ENCODE results near the gene LTBP2. TPM values are rescaled to one million over a fixed set of nuclear protein-coding genes. Genes with fewer than 3 reads are reported as not detected.

Gene LTBP2
- total and polyA plus RNA-seq, 2 of the 8 experiments (the other 6 are each of a cell fraction or from before 2014, with no cell fraction given) = 0.48 to 0.89 TPM

DNA sequence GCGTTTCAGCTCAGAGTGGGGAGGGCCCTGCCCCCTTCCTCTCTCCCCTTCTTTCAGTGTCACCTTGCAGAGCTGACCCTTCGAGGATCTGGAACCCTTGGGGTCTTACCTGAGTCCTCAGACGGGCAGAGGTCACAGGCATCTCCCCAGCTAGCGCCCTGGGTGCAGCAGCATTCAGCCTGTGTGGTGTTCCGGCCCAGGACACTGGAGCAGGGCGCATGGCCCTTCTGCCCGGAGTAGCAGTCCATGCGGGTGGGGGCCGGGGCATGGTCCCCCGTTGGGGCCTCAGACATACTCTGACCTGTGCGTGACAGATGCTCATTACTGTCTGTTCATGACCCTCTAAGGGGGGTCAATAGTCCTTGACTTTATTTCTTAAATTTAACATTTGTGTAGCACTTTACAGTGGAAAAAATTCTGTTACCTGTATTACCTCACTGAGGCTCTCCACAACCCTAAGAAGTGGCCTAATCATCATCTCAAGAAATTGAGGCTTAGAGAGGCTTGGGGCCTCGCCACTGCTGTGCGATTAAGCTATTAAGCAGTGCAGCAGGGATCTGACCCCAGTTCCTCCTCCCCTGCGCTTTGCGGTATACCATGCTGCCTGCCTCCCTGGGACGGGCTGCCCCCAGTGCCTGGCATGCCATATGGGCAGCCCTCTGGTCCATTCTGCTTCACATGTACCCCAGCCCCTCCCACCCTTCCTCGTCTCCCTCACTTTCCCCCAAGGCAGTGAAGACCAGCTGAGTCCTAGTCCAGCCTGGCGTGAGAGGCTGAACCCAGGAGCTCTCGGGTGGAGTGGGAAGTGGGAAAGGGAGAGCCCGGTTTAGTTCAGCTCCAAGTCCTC is 106.9 kb downstream of the LTBP2 start:
- H3K27me3 ChIP-seq (replicated peaks in 1 of 4; ENCODE audit: control insufficient read depth in 3 of 4, extremely low read depth in 1 of 4, insufficient read depth in 3 of 4, low read length in 3 of 4) = no peaks in the 10 kb centered on the region; a peak in 1 of 7 replicates
- WGBS, 2 experiments (ENCODE audit: extremely low coverage in 1 of 2, insufficient coverage in 1 of 2, insufficient read length in 1 of 2, insufficient replicate concordance in 2 of 2, low coverage in 1 of 2, low lambda C conversion rate in 2 of 2, missing lambda C conversion rate in 1 of 2) = 85% methylated on average over 17 of the region's 20 CpGs; no CpG with 5 or more reads in 1 of the 2 experiments
- no peak overlapping the region for H3K56ac ChIP-seq (replicated peaks; ENCODE audit: insufficient read length, low read depth, low read length)
- peaks cover 2 to 26% (median 20%) of the 10 kb centered on the region in 4 experiments for H3K4me1 ChIP-seq (replicated peaks in 1 of 4; ENCODE audit: control insufficient read depth in 3 of 4, insufficient read depth in 4 of 4, low read length in 3 of 4)
- H2BK20ac ChIP-seq (ENCODE audit: low read length) = no peak overlapping the region
- no peak overlapping the region for H2AFZ ChIP-seq (ENCODE audit: low read length)
- no peaks in the 10 kb centered on the region for H3K36me3 ChIP-seq (ENCODE audit: control insufficient read depth in 2 of 4, insufficient read depth in 4 of 4, low read length in 3 of 4)
- ChIA-PET CTCF (ENCODE audit: partially characterized antibody) (interaction anchor here (0.7 to 2.5 kb wide), 13 partner anchors 20 to 287 kb away, joined by 3 to 15 read pairs (median 4); no protein-coding TSS in a partner anchor), POLR2A (ENCODE audit: partially characterized antibody) (interaction anchor here (0.8 to 1.5 kb wide), 3 partner anchors 9 to 14 kb away, joined by 3 to 4 read pairs (median 3); partner anchors contain the start of genes ISCA2 and NPC2)
- H3K4me3 ChIP-seq (ENCODE audit: extremely low read depth in 1 of 4, insufficient read depth in 2 of 4, low read depth in 3 of 4, low read length in 4 of 4) = no peak overlapping the region
- no peaks in the 10 kb centered on the region for H3K79me1 ChIP-seq (ENCODE audit: low read depth, low read length)
- H2BK12ac ChIP-seq (ENCODE audit: low read depth, low read length) = no peak overlapping the region
- no peak overlapping the region for H4K91ac ChIP-seq (replicated peaks; ENCODE audit: insufficient read length, low read length)
- DNase-seq (ENCODE audit: low read depth in 1 of 2, low spot score in 2 of 2) (no peak), FAIRE-seq (no peak)
- no peak overlapping the region for H3K9ac ChIP-seq (replicated peaks in 1 of 4; ENCODE audit: extremely low read depth in 1 of 4, low read depth in 3 of 4, low read length in 3 of 4)
- no peak overlapping the region for H3K18ac ChIP-seq (ENCODE audit: extremely low read depth, low read length)
- H2BK5ac ChIP-seq (ENCODE audit: low read depth, low read length) = no peak overlapping the region; the same call in 1 of the 2 replicates
- H3K23ac ChIP-seq (ENCODE audit: insufficient read length) = no peak overlapping the region
- H3K14ac ChIP-seq (ENCODE audit: insufficient read length) = no peak overlapping the region
- H2AK5ac ChIP-seq (ENCODE audit: low read depth, low read length) = no peak overlapping the region
- H2BK15ac ChIP-seq (ENCODE audit: low read length) = no peak overlapping the region
- H2BK120ac ChIP-seq (replicated peaks; ENCODE audit: low read depth, low read length) = no peak overlapping the region
- H4K8ac ChIP-seq (ENCODE audit: extremely low read depth, insufficient read depth, low read length) = no peak overlapping the region; the same call in 1 of the 2 replicates
- H3K9me3 ChIP-seq (ENCODE audit: insufficient read depth in 2 of 2, low read depth in 1 of 2, low read length in 1 of 2) = no peaks in the 10 kb centered on the region
- H4K5ac ChIP-seq (ENCODE audit: insufficient read length, low read depth, low read length) = no peak overlapping the region
- no peaks in the 10 kb centered on the region for H3K79me2 ChIP-seq (ENCODE audit: control insufficient read depth in 1 of 2, insufficient read depth in 2 of 2, low read length in 2 of 2)
- H3K23me2 ChIP-seq (ENCODE audit: low read depth, low read length) = no peaks in the 10 kb centered on the region
- no peak overlapping the region for H3K4ac ChIP-seq (replicated peaks; ENCODE audit: insufficient read length, low read depth, low read length)
- peaks cover 0 to 1% of the 10 kb centered on the region in 2 experiments for H4K20me1 ChIP-seq (replicated peaks in 1 of 2; ENCODE audit: control insufficient read depth in 1 of 2, insufficient read depth in 2 of 2, low read length in 2 of 2)
- H3K4me2 ChIP-seq (ENCODE audit: insufficient read depth in 1 of 2, low read depth in 2 of 2, low read length in 2 of 2) = no peak overlapping the region
- no peak overlapping the region for H3K27ac ChIP-seq (ENCODE audit: low read depth, low read length)
- TF ChIP-seq YY1 (IDR thresholded peaks at IDR 0.05; ENCODE audit: low read depth, low read length) (no peak), PHF8 (conservative IDR thresholded peaks at IDR 0.05; ENCODE audit: low read depth, low read length) (no peak), HDAC6 (IDR thresholded peaks at IDR 0.05; ENCODE audit: low read depth, low read length) (no peak), FOSL1 (IDR thresholded peaks at IDR 0.05; ENCODE audit: insufficient read depth, low read depth, low read length) (no peak), RNF2 (IDR thresholded peaks at IDR 0.05; ENCODE audit: borderline replicate concordance, low read depth, low read length, missing control alignments, poor library complexity, severe bottlenecking) (no peak), ZNF274 (IDR thresholded peaks at IDR 0.05; ENCODE audit: borderline replicate concordance, extremely low read depth, low read length) (no peak)

All from H1 (cell line).